K562 (cell line): ENCODE results near the gene ADM5. TPM values are rescaled to one million over a fixed set of nuclear protein-coding genes. Genes with fewer than 3 reads are reported as not detected.

ENCODE experiments used
- ARID1B ChIP-seq: fragments of 450-650 bp; IDR thresholded peaks from 2 replicates; pipeline ENCODE4 v1.6.1; 2016; ENCODE audit warnings: antibody characterized with exemption, mild to moderate bottlenecking, inconsistent platforms
- BMI1 ChIP-seq: fragments of 150-350 bp; IDR thresholded peaks from 2 replicates; pipeline ENCODE4 v1.6.1; 2014; ENCODE audit warnings: low read length
- DMBX1 ChIP-seq: fragments of 250-450 bp; sonication (Bioruptor Pico); IDR thresholded peaks from 2 replicates; pipeline ENCODE4 v1.8.0; 2022; ENCODE audit warnings: inconsistent platforms, mild to moderate bottlenecking, moderate library complexity, borderline replicate concordance
- HMGN3 ChIP-seq: IDR thresholded peaks from 2 replicates; pipeline ENCODE4 v1.6.1; 2011; ENCODE audit warnings: borderline replicate concordance, low read depth, mild to moderate bottlenecking, mixed read lengths, low read length; ENCODE audit not compliant: insufficient read length; ENCODE audit errors: extremely low read depth
- LARP7 ChIP-seq: fragments of 450-650 bp; IDR thresholded peaks from 2 replicates; pipeline ENCODE4 v1.6.1; 2016
- POLR2H ChIP-seq: IDR thresholded peaks from 2 replicates; pipeline ENCODE4 v1.6.1; 2016; ENCODE audit warnings: missing genetic modification characterization, low read depth, mild to moderate bottlenecking, control low read depth, missing compliant biosample characterization, moderate library complexity
- RB1 ChIP-seq: fragments of 450-650 bp; IDR thresholded peaks from 2 replicates; pipeline ENCODE4 v1.6.1; 2017; ENCODE audit warnings: low read depth, mild to moderate bottlenecking
- RCOR1 ChIP-seq, 2 experiments: IDR thresholded peaks; 2 replicates each; pipeline ENCODE4 v1.6.1; 2012; ENCODE audit warnings: low read depth in 2 of 2, low read length in 2 of 2, borderline replicate concordance in 1 of 2, improper control_type of control experiment in 1 of 2
- TBP ChIP-seq: optimal IDR thresholded peaks from 2 replicates; pipeline ENCODE3; 2011; ENCODE audit warnings: low read depth, low read length, improper control_type of control experiment
- ZBTB1 ChIP-seq: sonication (generic); formaldehyde crosslinking; IDR thresholded peaks from 2 replicates; pipeline ENCODE4 v1.8.1; 2023; ENCODE audit warnings: missing genetic modification reagents, low read depth, mild to moderate bottlenecking, borderline replicate concordance
- polyA plus RNA-seq, 8 experiments: library from polyadenylated mRNA; depleted of rRNA in 4 of 8; stranded (reverse) in 5 of 8; unstranded in 3 of 8; fragments of >200 nt; fragmentation: Nextera tagmentation in 2 of 8; fragmentation: Illumina TruSeq in 1 of 8; extraction: Ambion mirVana in 2 of 8; extraction: Trizol in 1 of 8; gene quantifications; 2 replicates each; pipeline versions ENCODE4 v1.2.1 to v1.2.3, GENCODE V29; 2011 to 2014; ENCODE audit warnings: inconsistent platforms in 1 of 8, missing spikeins in 1 of 8
- total RNA-seq, 7 experiments: library from RNA; depleted of rRNA in 6 of 7; stranded (reverse); fragments of >200 nt in 6 of 7; fragmentation: Illumina TruSeq in 2 of 7; extraction: Trizol in 2 of 7; gene quantifications; 2 replicates each; pipeline versions ENCODE4 v1.2.1 to v1.2.3, GENCODE V29; 2011 to 2021; ENCODE audit warnings: low replicate concordance in 1 of 7
- TF ChIP-seq, protein P1 (sequence below): fragments of 200-600 bp; sonication (generic); IDR thresholded peaks from one replicate; pipeline ENCODE4 v1.6.1; 2012; ENCODE audit warnings: mild to moderate bottlenecking, low read depth, low read length, inconsistent platforms
- TF ChIP-seq, protein P2 (sequence below): sonication (generic); formaldehyde crosslinking; IDR thresholded peaks from 2 replicates; pipeline ENCODE4 v1.9.0; 2022; ENCODE audit warnings: mild to moderate bottlenecking, missing genetic modification reagents
- TF ChIP-seq, protein P3 (sequence below): fragments of 450-650 bp; IDR thresholded peaks from 2 replicates; pipeline ENCODE4 v1.6.1; 2014; ENCODE audit warnings: low read depth, mild to moderate bottlenecking, moderate library complexity, borderline replicate concordance

Gene ADM5
- total and polyA plus RNA-seq, 9 of the 15 experiments (the other 6 are each of a cell fraction or from before 2014, with no cell fraction given) = 0.13 to 8.4 (median 2.0) TPM; not detected in 1

DNA sequence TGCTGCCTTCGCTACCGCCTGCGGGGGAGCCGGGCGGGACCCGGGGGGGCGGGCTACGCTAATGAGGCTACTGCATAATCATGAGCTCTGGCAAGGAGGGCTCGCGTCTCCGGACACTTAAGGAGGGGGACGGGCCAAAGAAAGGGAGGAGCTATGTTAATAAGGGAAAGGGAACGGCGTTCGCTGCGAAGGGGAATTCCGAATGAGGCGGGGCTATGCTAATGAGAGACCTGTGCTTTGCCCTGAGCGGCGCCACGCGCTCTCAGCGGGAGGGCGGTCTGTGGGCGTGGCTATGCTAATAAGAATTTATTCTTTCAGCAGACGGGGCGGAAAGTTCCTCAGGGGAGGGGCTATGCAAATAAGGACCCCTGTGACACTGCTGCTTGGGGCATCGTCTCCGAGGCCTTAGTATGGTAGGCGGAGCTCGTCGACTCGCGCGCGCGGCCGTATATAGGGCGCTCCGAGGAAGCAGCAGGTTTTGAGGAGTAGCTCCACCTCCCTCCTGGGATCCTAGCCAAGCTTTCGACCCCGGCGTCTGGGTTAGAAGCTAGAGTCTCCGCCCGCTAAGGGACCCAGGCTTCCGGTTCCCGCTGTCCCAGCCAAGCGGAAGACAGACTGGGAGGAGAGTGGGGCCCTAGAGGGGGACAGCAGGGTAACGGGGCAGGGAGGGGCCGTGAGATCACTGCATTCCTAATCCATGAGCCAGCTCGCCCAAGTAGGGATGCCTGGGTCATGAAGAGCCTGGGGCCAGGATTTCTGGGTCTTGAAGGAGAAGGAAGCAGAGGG is 49.1 kb upstream of the ADM5 start, which contains the start of gene RRAS (continued):
- TF ChIP-seq, protein P1, sequence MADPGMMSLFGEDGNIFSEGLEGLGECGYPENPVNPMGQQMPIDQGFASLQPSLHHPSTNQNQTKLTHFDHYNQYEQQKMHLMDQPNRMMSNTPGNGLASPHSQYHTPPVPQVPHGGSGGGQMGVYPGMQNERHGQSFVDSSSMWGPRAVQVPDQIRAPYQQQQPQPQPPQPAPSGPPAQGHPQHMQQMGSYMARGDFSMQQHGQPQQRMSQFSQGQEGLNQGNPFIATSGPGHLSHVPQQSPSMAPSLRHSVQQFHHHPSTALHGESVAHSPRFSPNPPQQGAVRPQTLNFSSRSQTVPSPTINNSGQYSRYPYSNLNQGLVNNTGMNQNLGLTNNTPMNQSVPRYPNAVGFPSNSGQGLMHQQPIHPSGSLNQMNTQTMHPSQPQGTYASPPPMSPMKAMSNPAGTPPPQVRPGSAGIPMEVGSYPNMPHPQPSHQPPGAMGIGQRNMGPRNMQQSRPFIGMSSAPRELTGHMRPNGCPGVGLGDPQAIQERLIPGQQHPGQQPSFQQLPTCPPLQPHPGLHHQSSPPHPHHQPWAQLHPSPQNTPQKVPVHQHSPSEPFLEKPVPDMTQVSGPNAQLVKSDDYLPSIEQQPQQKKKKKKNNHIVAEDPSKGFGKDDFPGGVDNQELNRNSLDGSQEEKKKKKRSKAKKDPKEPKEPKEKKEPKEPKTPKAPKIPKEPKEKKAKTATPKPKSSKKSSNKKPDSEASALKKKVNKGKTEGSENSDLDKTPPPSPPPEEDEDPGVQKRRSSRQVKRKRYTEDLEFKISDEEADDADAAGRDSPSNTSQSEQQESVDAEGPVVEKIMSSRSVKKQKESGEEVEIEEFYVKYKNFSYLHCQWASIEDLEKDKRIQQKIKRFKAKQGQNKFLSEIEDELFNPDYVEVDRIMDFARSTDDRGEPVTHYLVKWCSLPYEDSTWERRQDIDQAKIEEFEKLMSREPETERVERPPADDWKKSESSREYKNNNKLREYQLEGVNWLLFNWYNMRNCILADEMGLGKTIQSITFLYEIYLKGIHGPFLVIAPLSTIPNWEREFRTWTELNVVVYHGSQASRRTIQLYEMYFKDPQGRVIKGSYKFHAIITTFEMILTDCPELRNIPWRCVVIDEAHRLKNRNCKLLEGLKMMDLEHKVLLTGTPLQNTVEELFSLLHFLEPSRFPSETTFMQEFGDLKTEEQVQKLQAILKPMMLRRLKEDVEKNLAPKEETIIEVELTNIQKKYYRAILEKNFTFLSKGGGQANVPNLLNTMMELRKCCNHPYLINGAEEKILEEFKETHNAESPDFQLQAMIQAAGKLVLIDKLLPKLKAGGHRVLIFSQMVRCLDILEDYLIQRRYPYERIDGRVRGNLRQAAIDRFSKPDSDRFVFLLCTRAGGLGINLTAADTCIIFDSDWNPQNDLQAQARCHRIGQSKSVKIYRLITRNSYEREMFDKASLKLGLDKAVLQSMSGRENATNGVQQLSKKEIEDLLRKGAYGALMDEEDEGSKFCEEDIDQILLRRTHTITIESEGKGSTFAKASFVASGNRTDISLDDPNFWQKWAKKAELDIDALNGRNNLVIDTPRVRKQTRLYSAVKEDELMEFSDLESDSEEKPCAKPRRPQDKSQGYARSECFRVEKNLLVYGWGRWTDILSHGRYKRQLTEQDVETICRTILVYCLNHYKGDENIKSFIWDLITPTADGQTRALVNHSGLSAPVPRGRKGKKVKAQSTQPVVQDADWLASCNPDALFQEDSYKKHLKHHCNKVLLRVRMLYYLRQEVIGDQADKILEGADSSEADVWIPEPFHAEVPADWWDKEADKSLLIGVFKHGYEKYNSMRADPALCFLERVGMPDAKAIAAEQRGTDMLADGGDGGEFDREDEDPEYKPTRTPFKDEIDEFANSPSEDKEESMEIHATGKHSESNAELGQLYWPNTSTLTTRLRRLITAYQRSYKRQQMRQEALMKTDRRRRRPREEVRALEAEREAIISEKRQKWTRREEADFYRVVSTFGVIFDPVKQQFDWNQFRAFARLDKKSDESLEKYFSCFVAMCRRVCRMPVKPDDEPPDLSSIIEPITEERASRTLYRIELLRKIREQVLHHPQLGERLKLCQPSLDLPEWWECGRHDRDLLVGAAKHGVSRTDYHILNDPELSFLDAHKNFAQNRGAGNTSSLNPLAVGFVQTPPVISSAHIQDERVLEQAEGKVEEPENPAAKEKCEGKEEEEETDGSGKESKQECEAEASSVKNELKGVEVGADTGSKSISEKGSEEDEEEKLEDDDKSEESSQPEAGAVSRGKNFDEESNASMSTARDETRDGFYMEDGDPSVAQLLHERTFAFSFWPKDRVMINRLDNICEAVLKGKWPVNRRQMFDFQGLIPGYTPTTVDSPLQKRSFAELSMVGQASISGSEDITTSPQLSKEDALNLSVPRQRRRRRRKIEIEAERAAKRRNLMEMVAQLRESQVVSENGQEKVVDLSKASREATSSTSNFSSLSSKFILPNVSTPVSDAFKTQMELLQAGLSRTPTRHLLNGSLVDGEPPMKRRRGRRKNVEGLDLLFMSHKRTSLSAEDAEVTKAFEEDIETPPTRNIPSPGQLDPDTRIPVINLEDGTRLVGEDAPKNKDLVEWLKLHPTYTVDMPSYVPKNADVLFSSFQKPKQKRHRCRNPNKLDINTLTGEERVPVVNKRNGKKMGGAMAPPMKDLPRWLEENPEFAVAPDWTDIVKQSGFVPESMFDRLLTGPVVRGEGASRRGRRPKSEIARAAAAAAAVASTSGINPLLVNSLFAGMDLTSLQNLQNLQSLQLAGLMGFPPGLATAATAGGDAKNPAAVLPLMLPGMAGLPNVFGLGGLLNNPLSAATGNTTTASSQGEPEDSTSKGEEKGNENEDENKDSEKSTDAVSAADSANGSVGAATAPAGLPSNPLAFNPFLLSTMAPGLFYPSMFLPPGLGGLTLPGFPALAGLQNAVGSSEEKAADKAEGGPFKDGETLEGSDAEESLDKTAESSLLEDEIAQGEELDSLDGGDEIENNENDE = no peak
- TF ChIP-seq LARP7 (no peak), ZBTB1 (CRISPR knock-in tag) (no peak), POLR2H (tag) (peak; percentile 39), ARID1B (peak; percentile 66; the same call in 1 of the 2 replicates), HMGN3 (peak; percentile 54), BMI1 (no peak), TBP (peak; percentile 86), RCOR1 (IDR thresholded peaks at IDR 0.05; ENCODE audit: borderline replicate concordance in 1 of 2, low read depth in 2 of 2, low read length in 2 of 2) (peak; percentile 5 to 52; a peak in 2 of 4 replicates), DMBX1 (CRISPR knock-in tag) (no peak), RB1 (peak; percentile 70; the same call in 1 of the 2 replicates)
- TF ChIP-seq, protein P2, sequence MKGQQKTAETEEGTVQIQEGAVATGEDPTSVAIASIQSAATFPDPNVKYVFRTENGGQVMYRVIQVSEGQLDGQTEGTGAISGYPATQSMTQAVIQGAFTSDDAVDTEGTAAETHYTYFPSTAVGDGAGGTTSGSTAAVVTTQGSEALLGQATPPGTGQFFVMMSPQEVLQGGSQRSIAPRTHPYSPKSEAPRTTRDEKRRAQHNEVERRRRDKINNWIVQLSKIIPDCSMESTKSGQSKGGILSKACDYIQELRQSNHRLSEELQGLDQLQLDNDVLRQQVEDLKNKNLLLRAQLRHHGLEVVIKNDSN (CRISPR knock-in tag) = peak; percentile 40; the same call in 1 of the 2 replicates
- TF ChIP-seq, protein P3, sequence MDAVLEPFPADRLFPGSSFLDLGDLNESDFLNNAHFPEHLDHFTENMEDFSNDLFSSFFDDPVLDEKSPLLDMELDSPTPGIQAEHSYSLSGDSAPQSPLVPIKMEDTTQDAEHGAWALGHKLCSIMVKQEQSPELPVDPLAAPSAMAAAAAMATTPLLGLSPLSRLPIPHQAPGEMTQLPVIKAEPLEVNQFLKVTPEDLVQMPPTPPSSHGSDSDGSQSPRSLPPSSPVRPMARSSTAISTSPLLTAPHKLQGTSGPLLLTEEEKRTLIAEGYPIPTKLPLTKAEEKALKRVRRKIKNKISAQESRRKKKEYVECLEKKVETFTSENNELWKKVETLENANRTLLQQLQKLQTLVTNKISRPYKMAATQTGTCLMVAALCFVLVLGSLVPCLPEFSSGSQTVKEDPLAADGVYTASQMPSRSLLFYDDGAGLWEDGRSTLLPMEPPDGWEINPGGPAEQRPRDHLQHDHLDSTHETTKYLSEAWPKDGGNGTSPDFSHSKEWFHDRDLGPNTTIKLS = no peak; the same call in 1 of the 2 replicates
